ENCODE data around the gene TNS3. TPM values are rescaled to one million over a fixed set of nuclear protein-coding genes. Genes with fewer than 3 reads are reported as not detected.
A peak's percentile ranks its signal among the peaks of the same experiment; 100 is the strongest.
"Not testable (repeated sequence)": the region's sequence is repeated elsewhere in the genome, so short reads cannot be mapped to it uniquely, and the experiment has no call there.

The TNS3 gene
- 43.2 TPM for total RNA-seq
- long read RNA-seq, full-length matches to known transcripts: 1 of 63 reads
- long read RNA-seq, partial matches to known transcripts: 17 of 63 reads
- long read RNA-seq, other reads (novel, unspliced or antisense): 45 of 63 reads

DNA sequence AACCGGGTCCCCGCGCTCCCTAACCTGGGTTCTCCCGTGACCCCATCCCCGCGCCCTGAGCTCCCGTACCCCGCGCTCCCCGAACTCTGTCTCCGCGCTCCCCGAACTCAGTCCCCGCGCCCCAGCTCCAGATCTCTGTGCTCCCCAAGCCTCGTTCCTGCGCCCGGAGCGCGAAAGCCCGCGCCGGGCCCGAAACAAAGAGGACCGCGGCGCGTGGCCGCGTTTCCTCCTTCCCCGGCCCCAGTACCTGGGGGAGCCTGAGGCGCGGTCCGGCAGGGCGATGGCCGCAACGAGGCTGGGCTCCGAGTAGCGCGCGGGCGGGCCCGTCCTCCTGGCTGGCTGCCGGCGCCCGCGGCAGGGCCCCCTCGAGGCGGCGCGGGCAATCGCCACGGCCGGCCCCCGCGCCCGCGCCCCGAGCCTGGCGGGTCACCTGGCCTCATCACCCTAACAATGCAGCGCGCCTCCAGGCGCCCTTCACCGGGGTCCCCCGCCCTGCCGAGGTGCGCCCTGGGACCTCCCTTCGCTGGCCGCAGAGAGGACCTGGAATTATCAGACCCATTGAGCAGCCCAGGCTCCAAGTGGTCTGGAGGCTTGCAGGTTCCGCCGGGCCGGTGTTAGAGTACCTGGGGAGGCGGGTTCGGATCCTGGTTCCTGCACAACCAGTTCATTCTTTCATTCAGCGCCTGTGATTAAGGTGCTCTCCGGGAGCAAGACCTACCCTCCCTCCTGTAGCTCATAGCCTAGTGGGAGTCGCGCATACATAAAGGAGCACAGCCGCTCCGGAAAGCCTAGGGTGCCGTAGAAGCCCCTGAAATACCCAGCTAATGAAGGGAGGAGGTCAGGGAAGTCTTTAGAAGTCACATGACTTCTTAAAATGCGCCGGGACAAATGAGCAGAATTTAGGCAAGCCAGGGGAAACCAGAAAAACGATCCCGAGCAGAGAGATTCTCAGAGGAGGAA lies at the start of gene TNS3:
Gene TNS3 (minus strand): TSS at position 308 of the 960 bp plus-strand sequence. CDS start 142,475 bp downstream, outside the sequence.
- ATAC-seq (ENCODE audit: poor library complexity) (peak; percentile 84), DNase-seq (peak; percentile 66)
- intact Hi-C loops (cut with DNase I): loop anchor here (5.0 kb wide), 1 partner anchor 145 kb away; no protein-coding TSS in a partner anchor

DNA sequence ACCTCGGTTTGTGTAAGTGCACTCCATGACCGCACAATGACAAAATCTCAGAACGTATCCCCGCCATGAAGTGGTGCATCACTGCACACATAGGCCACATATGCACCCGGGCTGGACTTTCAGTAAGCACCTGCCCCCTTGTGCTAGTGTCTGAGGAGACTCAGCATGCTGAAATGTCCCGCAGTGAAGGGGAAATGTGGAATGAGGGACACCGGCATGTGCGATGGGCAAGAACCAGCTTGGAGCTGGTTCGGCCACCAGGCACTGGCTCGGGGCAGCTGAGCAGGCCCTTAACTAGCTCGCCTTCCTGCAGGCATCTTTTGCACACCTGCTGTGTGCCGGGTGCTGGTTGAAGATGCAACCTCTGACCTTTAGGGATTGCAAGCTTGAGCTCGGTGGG lies 49.8 kb upstream of the TNS3 start:
- ATAC-seq (ENCODE audit: poor library complexity) (no peak), DNase-seq (no peak)
- intact Hi-C loops (cut with DNase I): no loop called here

DNA sequence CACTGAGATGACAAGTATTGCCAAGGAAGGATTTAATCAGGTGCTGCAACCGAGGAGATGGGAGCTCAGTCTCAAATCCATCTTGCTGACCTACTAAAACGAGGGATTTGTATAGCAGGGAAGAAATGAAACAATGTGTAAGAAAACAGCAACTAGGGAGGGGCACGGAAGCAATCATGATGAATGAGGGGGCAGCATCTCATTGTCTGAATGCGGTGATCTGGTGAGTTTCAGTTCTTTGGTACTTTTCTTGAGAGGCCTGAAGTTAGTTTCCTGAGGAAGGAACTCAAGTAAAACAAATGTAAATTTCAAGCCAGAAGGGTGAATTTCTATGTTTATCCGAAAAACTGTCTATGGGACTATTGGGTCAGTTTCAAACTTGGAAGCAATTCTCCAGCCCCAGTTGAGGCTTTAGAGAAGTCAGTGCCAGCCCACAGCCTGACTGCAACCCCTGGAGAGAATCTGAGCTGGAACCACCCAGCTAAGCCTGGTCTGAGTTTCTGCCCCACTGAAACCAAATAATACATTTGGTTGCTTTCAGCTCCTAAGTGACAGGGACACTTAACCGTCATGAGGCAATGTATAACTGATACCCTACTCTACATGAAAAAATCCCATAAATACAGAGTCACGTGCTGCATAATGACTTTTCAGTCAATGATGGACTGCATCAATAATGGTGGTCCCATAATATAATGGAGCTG lies 45.8 kb upstream of the TNS3 start:
- intact Hi-C loops (cut with DNase I): no loop called here
- ATAC-seq (ENCODE audit: poor library complexity) (no peak), DNase-seq (no peak)

DNA sequence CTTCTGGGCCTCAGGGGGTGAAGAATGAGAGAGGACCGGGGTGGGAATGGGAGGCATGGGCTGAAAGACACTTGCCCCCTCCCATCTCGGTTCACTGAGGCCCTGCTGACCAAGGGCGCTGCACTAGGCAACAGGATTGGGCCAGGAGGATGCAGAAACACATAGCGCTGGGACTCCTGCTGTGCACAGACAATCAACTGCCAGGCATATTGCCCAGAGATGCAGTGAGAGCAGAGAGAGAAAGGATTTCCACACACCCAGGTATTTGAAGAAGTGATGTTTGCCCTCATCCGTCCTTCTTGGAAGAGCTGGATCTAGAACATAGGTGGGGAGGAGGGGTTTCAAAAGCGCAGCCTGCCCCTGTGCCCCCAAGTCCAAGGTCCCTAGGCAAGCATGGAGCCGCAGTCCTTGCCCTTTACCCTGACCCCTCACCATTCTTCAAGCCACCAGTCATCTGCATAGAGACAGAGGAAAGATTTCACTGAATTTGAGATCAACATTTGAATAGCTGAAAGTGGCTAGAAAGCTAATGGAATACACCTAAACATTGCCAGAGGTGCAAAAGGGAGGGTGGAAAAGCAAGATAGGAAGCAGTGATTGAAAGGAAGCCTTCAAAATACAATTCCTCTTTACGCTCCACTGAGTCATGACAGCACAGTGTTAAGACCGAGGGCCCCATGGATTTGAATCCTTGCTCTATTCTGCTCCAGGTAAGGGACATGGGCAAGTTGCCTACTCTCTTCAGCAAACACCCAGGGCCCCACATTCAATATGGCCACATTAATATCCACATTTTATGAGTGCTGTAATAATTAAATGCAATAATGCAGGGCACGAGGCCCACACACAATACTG lies 44.2 kb upstream of the TNS3 start:
- DNase-seq (no peak), ATAC-seq (ENCODE audit: poor library complexity) (no peak)
- intact Hi-C loops (cut with DNase I): no loop called here

DNA sequence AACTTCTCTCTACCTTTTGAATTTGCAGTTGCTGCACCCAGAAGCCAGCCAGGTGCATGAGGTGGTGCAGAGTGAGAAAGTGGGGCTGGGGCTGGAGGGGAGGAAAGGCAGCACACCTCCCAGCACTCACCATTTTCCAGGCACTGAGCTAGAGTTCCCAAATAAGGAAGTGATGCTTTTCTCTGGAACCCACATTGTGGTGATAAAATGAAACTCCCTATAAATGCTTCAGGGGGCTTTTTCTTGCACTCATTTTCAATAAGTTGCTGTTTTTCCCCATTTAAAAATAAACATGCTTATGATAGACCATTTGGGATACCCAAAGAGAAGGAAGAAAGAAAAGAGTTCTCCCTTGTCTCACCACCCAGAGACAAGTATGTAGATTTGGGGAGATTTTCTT lies 42.8 kb upstream of the TNS3 start:
- DNase-seq: no peak
- intact Hi-C loops (cut with DNase I): no loop called here
- ATAC-seq (ENCODE audit: poor library complexity): no peak

DNA sequence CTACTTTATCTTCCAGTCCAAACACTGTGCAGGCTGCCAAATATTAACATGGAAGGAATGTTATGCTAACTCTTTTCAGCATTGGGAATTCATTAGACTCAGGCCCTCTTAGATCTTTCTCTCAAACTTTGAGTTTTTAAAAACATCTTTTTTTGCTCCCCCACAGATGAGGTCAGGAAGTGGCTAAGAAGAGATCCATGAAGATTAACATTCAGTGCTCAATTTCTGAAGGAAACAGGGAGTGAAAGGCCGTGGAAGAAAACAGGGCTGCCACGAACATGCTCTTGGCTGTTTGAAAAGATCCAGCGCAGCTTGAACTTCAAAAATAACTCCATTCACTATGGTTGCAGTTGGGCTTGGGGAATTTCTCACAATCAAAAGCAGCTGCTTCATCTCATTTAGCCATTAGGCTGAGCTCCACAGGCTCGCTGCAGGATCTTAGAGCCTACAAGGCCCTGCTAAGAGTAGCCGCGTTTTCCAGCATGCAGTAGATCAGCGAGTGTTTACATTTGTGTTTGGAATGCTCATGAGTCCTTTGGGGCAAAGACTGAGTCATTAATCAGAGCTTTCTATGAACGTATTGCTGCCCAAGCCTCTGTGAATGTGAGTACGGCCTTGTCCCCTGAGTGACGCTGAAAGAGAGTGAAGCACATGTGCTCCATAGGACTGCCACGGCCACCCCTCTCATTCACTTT lies 41.2 kb upstream of the TNS3 start:
- DNase-seq: no peak
- ATAC-seq (ENCODE audit: poor library complexity): peak; percentile 83
- intact Hi-C loops (cut with DNase I): no loop called here

DNA sequence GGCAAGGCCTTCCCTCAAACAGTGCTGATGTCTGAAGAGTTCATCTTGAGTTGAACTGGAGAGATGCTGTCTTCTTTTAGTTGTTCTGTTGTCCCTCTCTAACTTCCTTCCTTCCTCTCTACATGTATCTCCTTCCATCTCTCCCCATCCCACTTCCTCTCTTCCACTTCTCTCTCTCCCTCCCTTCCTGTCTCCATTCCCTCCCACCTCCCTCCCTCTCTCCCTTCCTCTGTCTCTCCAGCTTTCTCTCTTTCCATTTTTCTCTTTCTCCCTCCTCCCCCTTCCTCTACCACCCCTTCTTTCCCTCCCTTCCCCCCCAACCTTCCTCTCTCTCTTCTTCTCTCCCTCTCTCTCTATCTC lies 40.7 kb upstream of the TNS3 start:
- intact Hi-C loops (cut with DNase I): no loop called here
- ATAC-seq (ENCODE audit: poor library complexity): peak; percentile 34
- no peak for DNase-seq

DNA sequence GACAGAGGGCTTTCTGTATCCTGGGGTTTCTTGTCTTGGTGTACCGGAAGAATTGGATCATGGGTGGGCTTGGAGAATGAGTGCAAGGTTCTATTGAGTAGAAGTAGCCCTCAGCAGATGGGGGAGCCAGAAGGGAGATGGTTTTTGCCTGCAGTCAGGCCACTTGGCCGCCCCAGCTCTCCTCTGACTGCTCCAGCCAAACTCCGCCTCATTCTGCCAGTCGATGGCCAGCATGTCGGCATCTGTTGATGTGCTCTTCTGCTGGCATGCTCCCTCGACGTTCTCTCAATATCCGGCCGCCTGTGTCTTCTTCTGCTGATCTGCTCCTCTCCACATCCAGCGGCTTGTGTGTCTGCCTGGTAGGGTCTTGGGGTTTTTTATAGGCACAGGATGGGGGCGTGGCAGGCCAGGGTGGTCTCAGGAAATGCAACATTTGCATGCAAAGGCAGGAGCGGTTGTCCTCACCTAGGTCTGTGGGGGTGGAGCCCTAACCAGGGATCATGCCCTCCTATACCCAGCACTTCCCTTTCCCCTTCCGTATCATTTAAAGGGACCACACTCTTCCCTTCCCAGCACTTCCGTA lies 40.2 kb upstream of the TNS3 start:
- intact Hi-C loops (cut with DNase I): no loop called here
- no peak for ATAC-seq (ENCODE audit: poor library complexity)
- DNase-seq: no peak

DNA sequence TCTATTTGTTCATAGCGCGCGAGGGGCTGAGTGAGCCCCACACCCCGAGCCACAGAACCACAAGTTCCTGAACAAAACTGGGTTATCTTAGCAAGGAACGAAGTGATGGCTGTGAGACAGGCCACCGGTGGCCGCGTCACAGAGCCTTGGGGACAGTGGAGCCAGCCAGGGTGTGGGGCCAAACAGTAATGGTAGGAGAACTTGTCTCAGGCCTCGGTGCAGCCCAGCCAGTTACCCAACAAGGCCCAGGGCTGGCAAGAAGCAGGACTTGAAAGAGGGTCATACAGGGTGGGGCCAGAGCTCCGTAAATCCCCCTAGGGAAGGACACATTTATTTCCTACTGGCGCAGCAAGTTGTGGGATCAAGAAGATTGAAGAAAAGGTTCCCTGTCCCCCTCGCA lies 39.4 kb upstream of the TNS3 start:
- ATAC-seq (ENCODE audit: poor library complexity): no peak

DNA sequence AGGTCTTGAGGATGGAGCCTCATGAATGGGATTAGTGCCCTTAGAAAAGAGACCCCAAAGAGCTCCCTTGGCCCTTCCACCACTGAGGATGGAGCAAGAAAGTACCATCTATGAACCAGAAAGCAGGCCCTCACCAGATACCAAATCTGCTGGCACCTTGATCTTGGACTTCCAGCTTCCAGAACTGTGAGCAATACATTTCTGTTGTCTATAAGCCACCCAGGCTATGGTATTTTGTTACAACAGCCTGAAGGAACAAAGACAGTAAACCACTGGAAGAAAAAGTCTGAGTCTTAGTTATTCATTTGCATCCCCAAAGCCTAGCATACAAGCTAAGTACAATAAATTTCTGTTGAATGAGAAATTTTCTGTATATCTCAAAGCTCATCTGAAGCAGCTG lies 37.9 kb upstream of the TNS3 start:
- DNase-seq (no peak), ATAC-seq (ENCODE audit: poor library complexity) (no peak)
- intact Hi-C loops (cut with DNase I): no loop called here

More for the DNA sequence above, 39.4 kb upstream of the TNS3 start:
- intact Hi-C loops (cut with DNase I): no loop called here
- DNase-seq: no peak

DNA sequence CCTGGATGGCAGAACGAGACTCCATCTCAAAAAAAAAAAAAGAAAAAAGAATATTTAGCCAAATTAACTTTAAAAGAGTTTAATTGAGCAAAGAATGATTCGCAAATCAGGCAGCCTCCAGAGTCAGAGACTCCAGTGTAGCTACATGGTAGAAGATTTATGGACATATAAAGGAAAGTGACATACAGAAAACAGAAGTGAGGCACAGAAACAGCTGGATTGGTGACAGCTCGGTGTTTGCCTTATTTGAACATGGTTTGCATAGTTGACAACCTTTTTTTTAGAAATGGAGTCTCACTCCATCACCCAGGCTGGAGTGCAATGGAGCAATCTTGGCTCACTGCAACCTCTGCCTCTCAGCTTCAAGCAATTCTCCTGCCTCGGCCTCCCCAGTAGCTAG lies 35.2 kb upstream of the TNS3 start:
- DNase-seq (no peak), ATAC-seq (ENCODE audit: poor library complexity) (no peak)
- intact Hi-C loops (cut with DNase I): no loop called here

DNA sequence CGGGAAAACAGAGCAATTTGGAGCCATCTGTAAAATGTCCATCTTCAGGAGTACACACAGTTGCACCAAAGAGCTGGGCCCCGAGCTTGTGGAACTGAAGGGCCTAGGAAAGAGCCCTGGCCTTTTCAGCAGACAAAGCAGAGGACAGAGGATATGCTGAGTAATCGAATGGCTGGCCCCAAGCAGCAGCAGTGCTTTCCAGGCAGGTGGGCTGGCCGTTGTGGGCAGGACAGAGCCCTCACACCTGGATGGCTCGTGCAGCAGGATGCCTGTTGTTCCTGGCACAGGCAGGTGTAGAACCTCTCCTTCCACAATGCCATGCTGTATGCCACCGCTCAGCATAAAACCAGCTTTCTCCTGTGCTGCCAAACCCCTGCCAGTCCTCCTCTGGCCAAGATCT lies 32.5 kb upstream of the TNS3 start:
- intact Hi-C loops (cut with DNase I): no loop called here
- DNase-seq (no peak), ATAC-seq (ENCODE audit: poor library complexity) (no peak)

DNA sequence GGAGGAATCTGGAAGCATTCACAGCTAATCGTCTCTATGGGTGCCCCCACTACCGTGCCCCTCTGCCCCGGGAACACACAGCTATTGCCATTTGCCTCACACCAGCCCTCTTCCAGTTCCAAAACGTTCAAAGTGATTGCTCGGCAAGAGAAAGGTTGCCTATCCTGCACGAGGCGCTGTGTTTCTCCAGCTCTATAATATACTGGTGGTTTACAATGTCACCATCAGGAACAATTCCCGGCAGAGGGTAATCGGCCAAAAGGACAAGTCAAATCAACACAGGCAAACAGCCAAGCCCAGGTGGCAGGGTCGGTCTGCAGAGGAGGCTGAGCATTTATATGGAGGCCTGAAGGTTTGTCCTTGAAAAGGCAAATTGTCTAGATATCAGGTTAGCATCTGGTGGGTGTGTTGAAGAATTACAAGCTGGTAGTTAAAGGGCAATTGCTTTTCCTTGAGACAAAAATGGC lies 29.2 kb upstream of the TNS3 start:
- intact Hi-C loops (cut with DNase I): no loop called here
- DNase-seq: no peak
- peak; percentile 20 for ATAC-seq (ENCODE audit: poor library complexity)

DNA sequence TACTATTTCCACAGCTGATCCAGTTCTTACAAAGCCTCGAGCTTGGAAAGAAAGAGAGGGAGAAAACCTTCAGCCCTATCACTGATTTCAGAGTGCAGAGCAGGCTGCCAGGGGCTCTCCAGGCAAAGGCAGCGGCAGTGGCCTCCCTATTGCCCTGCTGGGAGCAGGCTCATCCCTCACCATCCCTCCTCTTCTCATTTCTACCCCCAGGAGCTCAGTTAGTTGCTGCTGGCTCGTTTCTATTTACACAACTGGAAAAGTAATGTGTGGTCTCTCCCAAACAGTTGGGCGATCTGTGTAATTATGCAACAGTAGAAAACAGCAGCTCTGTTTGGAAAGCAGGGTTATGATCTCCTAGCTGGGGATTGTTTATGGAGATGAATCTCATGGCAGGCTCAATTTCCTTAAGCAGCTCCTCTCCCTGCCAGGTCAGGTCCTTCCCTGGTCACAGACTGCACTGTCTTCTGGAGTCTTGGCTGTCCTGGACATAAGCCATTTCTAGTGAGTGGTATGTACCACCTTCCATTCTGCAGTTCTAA lies 28.7 kb upstream of the TNS3 start:
- DNase-seq: no peak
- peak; percentile 78 for ATAC-seq (ENCODE audit: poor library complexity)
- intact Hi-C loops (cut with DNase I): no loop called here

DNA sequence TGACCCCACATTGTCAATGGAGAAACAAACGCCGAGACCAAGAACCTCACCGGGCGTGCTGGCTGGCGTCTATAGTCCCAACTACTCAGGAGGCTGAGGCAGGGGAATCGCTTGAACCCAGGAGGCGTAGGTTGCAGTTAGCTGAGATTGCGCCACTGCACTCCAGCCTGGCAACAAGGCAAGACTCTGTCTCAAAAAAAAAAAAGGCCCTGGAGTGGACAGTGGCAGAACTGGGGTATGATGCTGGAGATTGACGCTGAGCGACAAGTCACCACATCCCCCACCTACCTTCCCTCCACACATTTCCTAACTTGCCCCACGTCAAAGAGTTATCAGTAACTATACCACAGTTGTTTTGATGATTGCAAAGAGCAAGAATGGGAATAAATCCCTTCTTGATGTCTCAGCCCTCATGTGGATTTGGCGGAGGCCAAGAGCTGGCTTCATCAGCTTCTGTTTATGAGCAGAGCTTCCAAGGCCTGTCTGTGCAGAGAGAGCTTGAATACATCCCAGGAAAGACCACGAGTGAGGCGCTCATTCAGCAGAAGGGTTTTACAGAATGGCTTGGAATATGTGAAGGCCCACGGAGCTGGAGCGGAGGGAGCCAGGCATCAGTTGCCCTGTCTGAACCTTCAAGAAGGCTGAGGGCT lies 28.0 kb upstream of the TNS3 start:
- ATAC-seq (ENCODE audit: poor library complexity) (peak; percentile 79), DNase-seq (peak; percentile 56)
- intact Hi-C loops (cut with DNase I): no loop called here

DNA sequence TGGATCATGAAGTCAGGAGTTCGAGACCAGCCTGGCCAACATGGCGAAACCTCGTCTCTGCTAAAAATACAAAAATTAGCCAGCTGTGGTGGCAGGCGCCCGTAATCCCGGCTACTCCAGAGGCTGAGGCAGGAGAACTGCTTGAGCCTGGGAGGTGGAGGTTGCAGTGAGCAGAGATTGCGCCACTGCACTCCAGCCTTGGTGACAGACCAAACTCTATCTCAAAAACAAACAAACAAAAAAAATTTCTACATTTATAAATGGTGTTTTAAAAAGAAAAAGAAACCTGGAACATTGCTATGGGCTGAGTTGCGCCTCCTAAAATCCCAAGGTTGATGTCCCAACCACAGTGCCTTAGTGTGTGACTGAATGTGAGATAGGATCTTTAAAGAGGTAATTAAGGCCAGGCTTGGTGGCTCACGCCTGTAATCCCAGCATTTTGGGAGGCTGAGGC lies 24.7 kb upstream of the TNS3 start:
- ATAC-seq (ENCODE audit: poor library complexity); intact Hi-C loops (cut with DNase I); DNase-seq: not testable (repeated sequence)
